ENCODE data around the gene SELENOK. TPM values are rescaled to one million over a fixed set of nuclear protein-coding genes. Genes with fewer than 3 reads are reported as not detected.

SELENOK gene
- total RNA-seq, 2 donors from 2014 or later, result 47.0 to 47.1 TPM

GRCh38 chr3:53921296-53921695 is 29.6 kb upstream of the SELENOK start:
- no peak overlapping the region for H3K4me3 ChIP-seq (ENCODE audit: low read length)
- H3K9me3 Mint-ChIP-seq, result peaks cover 8% of the 10 kb centered on the region
- no peaks in the 10 kb centered on the region for H3K4me1 Mint-ChIP-seq
- H3K9ac ChIP-seq (ENCODE audit: extremely low read depth, low read length, poor library complexity, severe bottlenecking), result no peak overlapping the region
- H3K27me3 Mint-ChIP-seq (ENCODE audit: insufficient read depth), result peaks cover 10% of the 10 kb centered on the region
- H3K36me3 Mint-ChIP-seq (ENCODE audit: low read depth), result no peaks in the 10 kb centered on the region
- 53 to 63% methylated on average over 1 of the region's 1 CpG for WGBS, 2 experiments (ENCODE audit: insufficient coverage in 1 of 2, insufficient read length in 1 of 2)
- H3K27me3 ChIP-seq (ENCODE audit: control insufficient read depth, insufficient read depth, low read length, poor library complexity, severe bottlenecking), result peaks cover 5% of the 10 kb centered on the region
- DNase-seq, result no peak
- H3K9me3 ChIP-seq (ENCODE audit: control insufficient read depth, low read length), result peaks cover 6% of the 10 kb centered on the region
- H3K36me3 ChIP-seq (ENCODE audit: control insufficient read depth, insufficient read depth, low read length), result no peaks in the 10 kb centered on the region
- peak; percentile 67 for TF ChIP-seq CTCF (conservative IDR thresholded peaks at IDR 0.05)
- H3K4me1 ChIP-seq (ENCODE audit: control insufficient read depth, insufficient read depth, low read length), result no peaks in the 10 kb centered on the region
- no peak overlapping the region for H3K27ac Mint-ChIP-seq
- H3K27ac ChIP-seq (ENCODE audit: low read depth, low read length), result no peak overlapping the region
- no peak overlapping the region for H3K4me3 Mint-ChIP-seq

DNA sequence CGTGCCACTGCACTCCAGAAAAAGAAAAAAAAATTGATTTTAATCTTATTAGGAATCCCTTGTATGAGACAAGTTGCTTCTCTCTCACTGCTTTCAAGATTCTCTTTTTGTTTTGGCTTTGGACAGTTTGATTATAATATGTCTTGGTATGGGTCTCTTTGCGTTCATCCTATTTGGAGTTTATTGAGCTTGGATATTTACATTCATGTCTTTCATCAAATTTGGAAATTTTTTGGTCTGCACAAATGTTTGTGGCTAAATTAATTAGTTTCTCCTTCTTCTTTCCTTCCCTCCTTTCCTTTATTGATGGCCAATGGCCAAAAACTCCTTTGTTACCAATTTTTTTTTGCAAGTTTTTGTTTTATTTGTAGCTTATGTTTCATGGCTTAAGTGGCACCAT is 28.1 kb upstream of the SELENOK start:
- H3K36me3 Mint-ChIP-seq (ENCODE audit: low read depth), result no peaks in the 10 kb centered on the region
- no peaks in the 10 kb centered on the region for H3K4me1 ChIP-seq (ENCODE audit: control insufficient read depth, insufficient read depth, low read length)
- WGBS, 2 experiments (ENCODE audit: insufficient coverage in 1 of 2, insufficient read length in 1 of 2), result 95 to 100% methylated on average over 1 to 2 of the region's 2 CpGs
- peaks cover 5% of the 10 kb centered on the region for H3K27me3 ChIP-seq (ENCODE audit: control insufficient read depth, insufficient read depth, low read length, poor library complexity, severe bottlenecking)
- no peak overlapping the region for H3K9ac ChIP-seq (ENCODE audit: extremely low read depth, low read length, poor library complexity, severe bottlenecking)
- H3K36me3 ChIP-seq (ENCODE audit: control insufficient read depth, insufficient read depth, low read length), result no peaks in the 10 kb centered on the region
- no peak overlapping the region for H3K4me3 ChIP-seq (ENCODE audit: low read length)
- H3K9me3 ChIP-seq (ENCODE audit: control insufficient read depth, low read length), result peaks cover 6% of the 10 kb centered on the region
- DNase-seq, result no peak
- H3K4me3 Mint-ChIP-seq, result no peak overlapping the region
- H3K27ac Mint-ChIP-seq, result no peak overlapping the region
- peaks cover 8% of the 10 kb centered on the region for H3K9me3 Mint-ChIP-seq
- H3K4me1 Mint-ChIP-seq, result no peaks in the 10 kb centered on the region
- TF ChIP-seq CTCF (conservative IDR thresholded peaks at IDR 0.05), result no peak
- peaks cover 10% of the 10 kb centered on the region for H3K27me3 Mint-ChIP-seq (ENCODE audit: insufficient read depth)
- no peak overlapping the region for H3K27ac ChIP-seq (ENCODE audit: low read depth, low read length)

GRCh38 chr3:53913401-53913800 is 21.7 kb upstream of the SELENOK start:
- Mint-ChIP-seq H3K4me3 (no peak overlapping the region), H3K27me3 (ENCODE audit: insufficient read depth) (peaks cover 16% of the 10 kb centered on the region), H3K27ac (no peak overlapping the region), H3K9me3 (no peaks in the 10 kb centered on the region), H3K4me1 (no peaks in the 10 kb centered on the region), H3K36me3 (ENCODE audit: low read depth) (no peaks in the 10 kb centered on the region)
- Histone ChIP-seq H3K27me3 (ENCODE audit: control insufficient read depth, insufficient read depth, low read length, poor library complexity, severe bottlenecking) (peaks cover 10% of the 10 kb centered on the region), H3K36me3 (ENCODE audit: control insufficient read depth, insufficient read depth, low read length) (no peaks in the 10 kb centered on the region), H3K27ac (ENCODE audit: low read depth, low read length) (no peak overlapping the region), H3K9ac (ENCODE audit: extremely low read depth, low read length, poor library complexity, severe bottlenecking) (no peak overlapping the region), H3K9me3 (ENCODE audit: control insufficient read depth, low read length) (no peaks in the 10 kb centered on the region), H3K4me3 (ENCODE audit: low read length) (no peak overlapping the region), H3K4me1 (ENCODE audit: control insufficient read depth, insufficient read depth, low read length) (no peaks in the 10 kb centered on the region)
- no peak for DNase-seq
- no peak for TF ChIP-seq CTCF (conservative IDR thresholded peaks at IDR 0.05)
- 96 to 97% methylated on average over 3 to 8 of the region's 8 CpGs for WGBS, 2 experiments (ENCODE audit: insufficient coverage in 1 of 2, insufficient read length in 1 of 2)
